WERI-Rb-1 (cell line): ENCODE data around the gene NRXN2.

ENCODE experiments used
- DNase-seq: peaks from one replicate; pipeline ENCODE4 v3.0.0-alpha.2; 2020
- H3K27ac ChIP-seq: fragments of 250-450 bp; sonication (Bioruptor Pico); 2 replicates; pipeline ENCODE4 v1.5.1; 2020; ENCODE audit warnings: mild to moderate bottlenecking, moderate library complexity
- H3K27me3 ChIP-seq: fragments of 250-450 bp; sonication (Bioruptor Pico); 2 replicates; pipeline ENCODE4 v1.5.1; 2021; ENCODE audit warnings: mild to moderate bottlenecking, low read depth, moderate library complexity; ENCODE audit not compliant: insufficient read depth, severe bottlenecking
- H3K36me3 ChIP-seq: fragments of 250-450 bp; sonication (Bioruptor Pico); 2 replicates; pipeline ENCODE4 v1.5.1; 2020; ENCODE audit warnings: mild to moderate bottlenecking, moderate library complexity
- H3K4me3 ChIP-seq: 2 replicates; pipeline ENCODE4 v1.5.1; 2011; ENCODE audit warnings: low read depth, mild to moderate bottlenecking, control low read depth, low read length
- H3K9me3 ChIP-seq: fragments of 250-450 bp; sonication (Bioruptor Pico); 2 replicates; pipeline ENCODE4 v1.5.1; 2021; ENCODE audit warnings: mild to moderate bottlenecking, moderate library complexity; ENCODE audit not compliant: severe bottlenecking
- TF ChIP-seq, protein P1 (sequence below): IDR thresholded peaks from 2 replicates; pipeline ENCODE4 v1.5.1; 2011; ENCODE audit warnings: low read depth, mild to moderate bottlenecking, control low read depth, inconsistent platforms, low read length

The NRXN2 gene

DNA sequence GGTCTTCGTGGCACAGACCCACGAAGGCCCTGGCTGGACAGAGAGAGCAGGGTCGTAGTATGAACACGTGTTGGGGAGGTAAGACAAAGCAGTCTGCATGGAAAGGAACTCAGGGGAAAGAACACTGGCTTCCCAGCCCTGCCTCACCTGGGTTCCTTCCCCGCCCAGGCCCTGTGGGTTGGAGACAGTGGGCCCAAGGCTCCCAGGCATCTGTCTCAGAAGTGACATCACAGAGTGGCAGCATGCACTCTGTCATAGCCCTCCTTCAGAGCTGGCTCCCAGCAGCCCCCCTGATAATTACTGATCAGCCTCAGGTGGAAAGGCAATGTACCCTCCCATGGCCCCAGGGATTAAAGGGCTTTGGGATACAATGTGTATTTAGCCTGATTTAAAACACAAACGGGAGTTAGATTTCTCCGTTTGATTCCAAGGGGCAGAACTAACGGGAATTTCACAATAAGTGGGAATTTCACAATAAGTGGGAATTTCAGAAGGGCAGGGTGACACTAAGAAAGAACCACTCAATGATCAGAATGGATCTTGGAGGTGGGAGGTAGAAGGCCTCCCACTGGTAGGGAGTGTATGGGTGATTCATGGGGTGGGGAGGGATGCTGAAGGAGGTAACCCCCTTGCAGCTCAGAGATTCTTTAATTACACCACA, 66.9 kb downstream of the NRXN2 start:
- H3K4me3 ChIP-seq = no peak overlapping the region
- peak overlapping the region; percentile 33; the same call in 1 of the 2 replicates for H3K27ac ChIP-seq
- TF ChIP-seq, protein P1, sequence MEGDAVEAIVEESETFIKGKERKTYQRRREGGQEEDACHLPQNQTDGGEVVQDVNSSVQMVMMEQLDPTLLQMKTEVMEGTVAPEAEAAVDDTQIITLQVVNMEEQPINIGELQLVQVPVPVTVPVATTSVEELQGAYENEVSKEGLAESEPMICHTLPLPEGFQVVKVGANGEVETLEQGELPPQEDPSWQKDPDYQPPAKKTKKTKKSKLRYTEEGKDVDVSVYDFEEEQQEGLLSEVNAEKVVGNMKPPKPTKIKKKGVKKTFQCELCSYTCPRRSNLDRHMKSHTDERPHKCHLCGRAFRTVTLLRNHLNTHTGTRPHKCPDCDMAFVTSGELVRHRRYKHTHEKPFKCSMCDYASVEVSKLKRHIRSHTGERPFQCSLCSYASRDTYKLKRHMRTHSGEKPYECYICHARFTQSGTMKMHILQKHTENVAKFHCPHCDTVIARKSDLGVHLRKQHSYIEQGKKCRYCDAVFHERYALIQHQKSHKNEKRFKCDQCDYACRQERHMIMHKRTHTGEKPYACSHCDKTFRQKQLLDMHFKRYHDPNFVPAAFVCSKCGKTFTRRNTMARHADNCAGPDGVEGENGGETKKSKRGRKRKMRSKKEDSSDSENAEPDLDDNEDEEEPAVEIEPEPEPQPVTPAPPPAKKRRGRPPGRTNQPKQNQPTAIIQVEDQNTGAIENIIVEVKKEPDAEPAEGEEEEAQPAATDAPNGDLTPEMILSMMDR = no peak
- DNase-seq = peak; percentile 57
- H3K27me3 ChIP-seq = no peaks in the 10 kb centered on the region
- H3K9me3 ChIP-seq = no peaks in the 10 kb centered on the region
- no peaks in the 10 kb centered on the region for H3K36me3 ChIP-seq

DNA sequence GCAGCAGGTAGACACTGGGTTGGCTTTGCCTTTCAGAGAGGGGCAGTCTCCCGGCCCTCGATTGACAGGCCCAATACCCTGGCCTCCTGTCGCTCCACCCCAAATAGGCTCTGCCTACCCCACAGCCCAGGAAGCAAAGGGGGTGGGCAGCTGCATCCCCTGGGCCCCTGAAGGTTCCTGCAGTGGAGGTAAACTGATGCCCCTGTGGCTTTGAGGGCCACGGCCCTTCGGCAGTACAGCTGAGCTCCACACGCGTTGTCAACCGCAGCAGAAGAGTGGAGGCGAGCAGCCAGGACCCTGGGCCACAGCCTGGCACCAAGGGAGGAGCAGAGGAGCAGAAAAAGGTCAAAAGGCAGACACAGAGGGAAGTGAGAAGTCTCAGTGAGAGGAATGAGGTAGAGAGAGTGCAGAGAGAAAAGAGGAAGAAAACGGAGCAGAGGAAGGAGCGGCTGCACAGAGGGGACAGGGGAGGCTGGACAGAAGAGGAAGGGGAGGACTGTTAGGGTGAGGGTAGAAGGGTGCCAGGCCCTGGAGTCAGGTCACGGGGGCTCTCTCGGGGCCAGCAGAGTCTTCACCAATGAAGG, 67.9 kb downstream of the NRXN2 start:
- TF ChIP-seq, protein P1 = no peak
- DNase-seq = no peak
- Histone ChIP-seq H3K9me3 (no peaks in the 10 kb centered on the region), H3K4me3 (no peak overlapping the region), H3K27ac (no peak overlapping the region), H3K27me3 (no peaks in the 10 kb centered on the region), H3K36me3 (no peaks in the 10 kb centered on the region)

DNA sequence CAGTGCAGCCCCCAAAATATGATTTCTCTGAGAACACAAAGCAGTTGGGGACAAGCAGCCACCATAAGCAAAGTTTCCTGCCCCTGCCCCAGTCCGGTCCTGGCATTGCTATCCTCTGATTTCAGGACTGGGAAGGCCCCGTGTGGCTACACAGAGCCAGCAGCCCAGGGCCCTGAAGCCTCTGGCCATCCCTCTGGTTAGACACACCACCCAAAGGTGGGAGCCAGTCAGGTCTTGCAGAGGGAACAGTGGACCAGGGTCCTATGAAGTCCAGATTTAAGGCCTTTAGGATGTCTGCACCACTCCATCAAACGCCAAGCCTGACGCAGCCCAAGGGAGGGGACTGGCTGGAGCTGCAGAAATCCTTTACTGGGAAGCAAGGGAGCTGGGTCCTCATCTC, 68.6 kb downstream of the NRXN2 start:
- H3K4me3 ChIP-seq = no peak overlapping the region
- no peak for DNase-seq
- no peak overlapping the region for H3K27ac ChIP-seq
- H3K9me3 ChIP-seq = no peaks in the 10 kb centered on the region
- no peaks in the 10 kb centered on the region for H3K27me3 ChIP-seq
- H3K36me3 ChIP-seq = no peaks in the 10 kb centered on the region
- TF ChIP-seq, protein P1 = no peak

DNA sequence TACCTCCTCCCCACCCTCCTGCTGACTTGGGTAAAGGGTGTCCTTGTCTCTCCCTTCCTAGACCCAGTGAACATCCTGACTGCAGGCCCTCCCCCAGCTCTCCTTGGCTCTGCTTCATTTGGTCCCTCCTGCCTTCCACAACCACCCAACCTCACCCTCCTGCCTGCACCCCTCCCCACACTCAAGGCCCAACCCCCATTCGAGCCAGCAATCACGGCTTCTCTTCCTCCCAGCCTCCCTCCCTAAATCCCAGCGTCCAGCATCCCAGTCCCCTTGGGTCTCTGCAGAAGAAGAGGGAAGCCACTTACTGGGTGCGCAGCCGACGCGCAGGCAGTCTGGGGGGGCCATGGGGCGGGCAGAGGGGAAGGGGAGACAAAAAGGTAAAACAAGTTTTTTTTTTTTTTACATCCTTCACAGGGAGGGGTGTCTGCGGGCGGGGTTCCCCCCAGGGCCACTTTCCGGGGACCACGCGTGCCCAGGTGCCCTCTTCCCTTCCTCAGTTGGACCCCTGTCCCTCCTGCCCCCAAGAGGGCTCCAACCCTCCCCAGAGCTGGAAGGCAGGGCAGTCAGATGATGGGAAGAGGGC, 69.5 kb downstream of the NRXN2 start:
- DNase-seq = no peak
- Histone ChIP-seq H3K9me3 (no peaks in the 10 kb centered on the region), H3K27ac (no peak overlapping the region), H3K27me3 (no peaks in the 10 kb centered on the region), H3K36me3 (no peaks in the 10 kb centered on the region), H3K4me3 (no peak overlapping the region)
- TF ChIP-seq, protein P1 = no peak

DNA sequence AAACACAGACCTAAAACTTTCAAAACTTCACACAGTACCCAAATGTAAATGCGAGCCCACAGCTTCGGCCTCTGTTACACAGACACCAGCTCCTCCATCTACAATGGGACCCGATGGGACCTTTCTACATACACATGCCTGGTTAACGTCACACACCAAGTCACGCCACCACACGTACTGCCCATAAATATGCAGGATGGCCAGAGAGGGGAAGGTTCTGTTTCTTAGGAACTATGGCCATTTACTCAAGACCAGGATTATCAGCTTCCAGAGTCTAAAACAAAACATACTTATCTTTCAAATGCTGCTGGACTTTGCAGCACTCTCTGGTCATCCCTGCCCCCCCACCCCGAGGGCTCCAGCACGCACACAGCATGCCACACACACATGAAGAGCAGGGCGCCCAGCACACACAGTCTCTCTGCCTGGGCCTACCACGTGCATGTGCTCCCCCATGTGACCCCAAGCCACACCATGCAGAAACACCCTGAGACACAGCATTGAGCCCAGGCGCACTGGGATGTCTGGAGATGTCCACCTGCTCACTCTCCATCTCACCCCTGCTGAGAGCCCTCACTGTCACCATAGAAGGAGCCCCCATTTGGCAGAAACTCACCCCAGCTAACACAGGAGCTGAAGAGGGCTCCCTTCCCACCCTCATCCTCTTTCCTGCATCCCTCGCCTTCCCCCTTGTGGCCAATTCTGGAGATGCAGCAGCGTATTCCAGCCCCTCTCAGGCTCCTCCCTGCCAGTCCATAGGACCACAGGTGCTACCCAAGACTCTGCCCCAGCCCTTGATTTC, 70.2 kb downstream of the NRXN2 start:
- Histone ChIP-seq H3K27ac (no peak overlapping the region), H3K27me3 (no peaks in the 10 kb centered on the region), H3K9me3 (no peaks in the 10 kb centered on the region), H3K36me3 (no peaks in the 10 kb centered on the region), H3K4me3 (no peak overlapping the region)
- peak; percentile 88 for DNase-seq
- TF ChIP-seq, protein P1 = peak; percentile 90
